HepG2 (cell line): ENCODE measurements around the gene SLC22A31. TPM values are rescaled to one million over a fixed set of nuclear protein-coding genes. Genes with fewer than 3 reads are reported as not detected.
A peak's percentile ranks its signal among the peaks of the same experiment; 100 is the strongest.

ENCODE experiments used
- BCL3 ChIP-seq: sonication (generic); formaldehyde crosslinking; IDR thresholded peaks from 2 replicates; pipeline ENCODE4 v1.5.1; 2020; ENCODE audit warnings: mild to moderate bottlenecking, missing genetic modification reagents, moderate library complexity
- BRD4 ChIP-seq: sonication (generic); formaldehyde crosslinking; IDR thresholded peaks from 2 replicates; pipeline ENCODE4 v1.4.0; 2020; ENCODE audit warnings: missing genetic modification reagents
- FOXA1 ChIP-seq, 2 experiments: fragments of 450-650 bp in 1 of 2; sonication (generic) in 1 of 2; formaldehyde crosslinking in 1 of 2; IDR thresholded peaks; 2 replicates each; pipeline versions ENCODE4 v1.4.0 to v1.6.1; 2016 to 2020; ENCODE audit warnings: missing genetic modification reagents in 1 of 2
- FOXK1 ChIP-seq: sonication (generic); formaldehyde crosslinking; IDR thresholded peaks from 2 replicates; pipeline ENCODE4 v1.4.0; 2020; ENCODE audit warnings: low read depth, missing genetic modification reagents, borderline replicate concordance
- HMGXB4 ChIP-seq, 2 experiments: sonication (generic) in 1 of 2; formaldehyde crosslinking in 1 of 2; IDR thresholded peaks; 2 replicates each; pipeline versions ENCODE4 v1.4.0 to v1.6.1; 2018 to 2020; ENCODE audit warnings: missing genetic modification reagents in 2 of 2, borderline replicate concordance in 1 of 2, low read depth in 1 of 2, mild to moderate bottlenecking in 1 of 2, missing biosample characterization in 1 of 2
- MATR3 ChIP-seq: sonication (generic); formaldehyde crosslinking; IDR thresholded peaks from 2 replicates; pipeline ENCODE4 v1.4.0; 2020; ENCODE audit warnings: missing genetic modification reagents
- ONECUT2 ChIP-seq: sonication (generic); formaldehyde crosslinking; IDR thresholded peaks from 2 replicates; pipeline ENCODE4 v1.4.0; 2020; ENCODE audit warnings: missing genetic modification reagents
- SIN3B ChIP-seq: fragments of 150-350 bp; IDR thresholded peaks from 2 replicates; pipeline ENCODE4 v1.6.1; 2014; ENCODE audit warnings: low read length
- TBX2 ChIP-seq: sonication (generic); formaldehyde crosslinking; IDR thresholded peaks from 2 replicates; pipeline ENCODE4 v1.5.0; 2020; ENCODE audit warnings: missing genetic modification reagents, mild to moderate bottlenecking, borderline replicate concordance
- THAP11 ChIP-seq: IDR thresholded peaks from 2 replicates; pipeline ENCODE4 v1.6.1; 2016; ENCODE audit warnings: missing biosample characterization, missing genetic modification reagents
- TSC22D2 ChIP-seq: sonication (generic); formaldehyde crosslinking; IDR thresholded peaks from 2 replicates; pipeline ENCODE4 v1.5.1; 2020; ENCODE audit warnings: missing genetic modification reagents, mild to moderate bottlenecking, borderline replicate concordance
- ZBED4 ChIP-seq: sonication (generic); formaldehyde crosslinking; IDR thresholded peaks from 2 replicates; pipeline ENCODE4 v1.4.0; 2020; ENCODE audit warnings: missing genetic modification reagents, borderline replicate concordance
- ZBTB26 ChIP-seq: IDR thresholded peaks from 2 replicates; pipeline ENCODE4 v1.6.1; 2016; ENCODE audit warnings: missing compliant biosample characterization, missing genetic modification reagents, borderline replicate concordance
- ZBTB43 ChIP-seq: sonication (generic); formaldehyde crosslinking; conservative IDR thresholded peaks from 2 replicates; pipeline ENCODE4 v1.4.0; 2020; ENCODE audit warnings: missing genetic modification reagents
- ZBTB7B ChIP-seq: sonication (generic); formaldehyde crosslinking; IDR thresholded peaks from 2 replicates; pipeline ENCODE4 v1.4.0; 2020; ENCODE audit warnings: missing genetic modification reagents
- polyA plus RNA-seq, 8 experiments: library from polyadenylated mRNA; depleted of rRNA in 3 of 8; stranded (reverse) in 7 of 8; unstranded in 1 of 8; fragments of >200 nt; fragmentation: Illumina TruSeq in 4 of 8; extraction: Trizol in 4 of 8; gene quantifications; 2 replicates each; pipeline versions ENCODE4 v1.2.1 to v1.2.3, GENCODE V29; 2011 to 2016; ENCODE audit warnings: low read depth in 4 of 8, missing spikeins in 1 of 8, mixed read lengths in 1 of 8; ENCODE audit not compliant: insufficient read depth in 1 of 8
- total RNA-seq, 5 experiments: library from RNA; depleted of rRNA; stranded (reverse); fragments of >200 nt; fragmentation: Illumina TruSeq; extraction: Trizol; gene quantifications; 2 replicates each; pipeline ENCODE4 v1.2.3, GENCODE V29; 2016; ENCODE audit warnings: low read depth in 1 of 5

The SLC22A31 gene
- total and polyA plus RNA-seq, 2 of the 13 experiments (the other 11 are each of a cell fraction or from before 2014, with no cell fraction given) = 67.3 to 83.3 TPM

- TF ChIP-seq ZBED4 (CRISPR knock-in tag) (peak; percentile 90), MATR3 (CRISPR knock-in tag) (no peak), FOXA1 (IDR thresholded peaks at IDR 0.05) (no peak), FOXA1 (CRISPR knock-in tag; IDR thresholded peaks at IDR 0.05) (0 out of 2 replicates have a peak, but pooled peaks have one; percentile 17), ONECUT2 (CRISPR knock-in tag) (0 out of 2 replicates have a peak, but pooled peaks have one; percentile 27), SIN3B (peak; percentile 77; the same call in 1 of the 2 replicates), BRD4 (peak; percentile 96), ZBTB43 (CRISPR knock-in tag) (peak; percentile 63; the same call in 1 of the 2 replicates), FOXK1 (CRISPR knock-in tag) (peak; percentile 95; the same call in 1 of the 2 replicates), HMGXB4 (CRISPR knock-in tag; IDR thresholded peaks at IDR 0.05; ENCODE audit: borderline replicate concordance in 1 of 2, low read depth in 1 of 2) (peak; percentile 95 to 98), TBX2 (CRISPR knock-in tag) (peak; percentile 74), ZBTB7B (CRISPR knock-in tag) (no peak), THAP11 (CRISPR knock-in tag) (peak; percentile 93), BCL3 (peak; percentile 84), TSC22D2 (CRISPR knock-in tag) (no peak), ZBTB26 (CRISPR knock-in tag) (peak; percentile 86)
Observed at GRCh38 chr16:89217388-89218191, 17.3 kb upstream of the SLC22A31 start, which contains the start of gene ZNF778 (continued).
